NAMALWA (cell line): Measurements from ENCODE around the gene CLIP3.

ENCODE experiments used
- DNase-seq: peaks from one replicate; pipeline ENCODE4 v3.0.0-alpha.2; 2015; ENCODE audit warnings: low spot score

The CLIP3 gene

DNA sequence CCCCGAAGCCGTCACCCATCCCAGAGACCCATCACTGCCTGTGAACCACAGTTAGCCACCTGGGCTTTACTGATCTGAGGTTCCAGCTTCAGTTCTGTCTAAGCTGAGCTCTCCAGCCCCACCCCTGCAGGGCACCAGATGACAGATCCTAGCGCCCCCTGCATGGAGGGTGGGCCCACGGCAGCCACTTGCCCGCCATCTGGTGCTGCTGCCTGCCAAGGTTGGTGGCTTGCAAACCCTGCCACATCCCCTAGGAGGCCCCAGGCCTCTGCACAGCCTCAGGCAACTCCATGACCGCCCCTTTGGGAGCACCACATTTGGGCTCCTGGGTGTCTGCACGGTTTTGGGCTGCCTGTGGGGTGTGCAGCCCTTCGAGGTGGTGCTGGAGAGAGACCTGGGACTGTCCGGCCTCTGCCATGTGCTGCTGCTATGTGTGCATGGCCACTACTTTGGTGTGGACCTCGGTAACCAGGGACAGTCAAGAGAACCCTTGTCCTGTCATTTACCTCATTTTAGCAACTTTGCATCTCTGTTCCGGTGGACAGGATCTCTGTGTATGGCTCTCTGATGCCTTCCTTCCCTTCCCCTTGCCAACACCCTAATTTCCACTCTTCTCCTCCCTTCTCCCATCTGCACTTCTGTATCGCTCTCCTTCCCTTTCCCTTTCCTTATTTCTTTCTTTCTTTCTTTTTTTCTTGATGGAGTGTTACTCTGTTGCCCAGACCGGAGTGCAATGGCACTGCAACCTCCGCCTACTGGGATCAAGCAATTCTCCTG, 55.0 kb downstream of the CLIP3 start:
- peak; percentile 86 for DNase-seq

DNA sequence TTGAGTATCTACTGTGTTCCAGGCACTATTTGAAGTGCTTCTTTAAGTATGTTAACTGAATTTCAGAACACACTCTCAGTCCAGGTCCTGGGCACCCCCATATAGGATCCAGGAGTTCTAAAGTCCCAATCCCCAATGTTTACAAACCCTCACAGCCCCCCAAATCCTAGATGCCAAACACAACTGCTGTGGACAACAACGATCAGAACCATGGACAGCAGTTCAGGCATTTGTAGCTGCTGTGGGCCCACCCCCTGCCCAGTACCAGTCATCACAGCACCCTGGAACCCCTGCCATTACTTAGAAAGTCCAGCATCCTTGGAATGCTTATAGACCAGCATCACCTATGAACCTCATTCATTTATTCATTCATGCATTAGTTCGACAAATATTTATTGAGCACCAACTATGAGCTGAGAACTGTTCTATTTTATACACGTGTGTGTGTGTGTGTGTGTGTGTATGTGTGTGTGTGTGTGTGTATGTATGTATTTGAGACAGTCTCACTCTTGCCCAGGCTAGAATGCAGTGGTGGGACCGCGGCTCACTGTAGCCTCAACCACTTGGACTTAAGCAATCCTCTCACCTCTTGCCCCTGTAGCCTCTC, 57.0 kb downstream of the CLIP3 start:
- peak; percentile 49 for DNase-seq

DNA sequence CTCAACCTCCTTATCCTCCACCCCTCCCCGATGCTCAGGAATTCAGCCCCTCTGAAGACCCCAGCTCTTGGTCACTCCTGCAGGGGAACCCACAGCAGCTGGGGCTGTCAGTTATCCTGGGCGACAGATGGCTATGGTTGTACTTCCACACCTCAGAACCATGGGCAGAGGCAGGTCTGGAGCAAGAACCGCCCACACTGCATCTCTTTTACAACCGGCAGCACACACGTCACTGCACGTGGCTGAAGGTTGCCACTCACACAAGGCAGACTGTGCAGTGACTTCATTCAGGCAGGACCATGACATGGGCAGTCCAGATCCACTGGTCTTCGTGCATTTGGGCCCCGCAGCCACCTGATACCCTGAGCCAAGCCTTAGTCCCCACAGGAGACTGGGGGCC, 59.2 kb downstream of the CLIP3 start:
- peak; percentile 33 for DNase-seq

- DNase-seq, result no peak
These were observed 65.9 kb downstream of the CLIP3 start for GRCh38 chr19:35966771-35967170.
